Kidney (tissue), 22 donors: ENCODE results near the gene HARS1. TPM values are rescaled to one million over a fixed set of nuclear protein-coding genes. Genes with fewer than 3 reads are reported as not detected.

Experiments
- DNase-seq, 5 donors: peaks; one replicate each; pipeline ENCODE4 v3.0.0-alpha.2; 2013 to 2020
- FAIRE-seq: peaks from 2 replicates; lab custom pipeline; 2012; peaks lifted over from hg19 to GRCh38; lab: Jason Lieb, UNC
- H3K27ac ChIP-seq, 2 donors: one replicate each; pipeline ENCODE4 v1.7.0; 2013; ENCODE audit warnings: low read depth in 2 of 2, low read length in 2 of 2, inconsistent platforms in 1 of 2
- H3K27me3 ChIP-seq: one replicate; pipeline ENCODE4 v1.7.1; 2013; ENCODE audit warnings: low read length, inconsistent platforms; ENCODE audit not compliant: control insufficient read depth, insufficient read depth
- H3K36me3 ChIP-seq, 3 donors: one replicate each; pipeline versions ENCODE4 v1.7.0 to v1.7.1; 2013; ENCODE audit warnings: low read length in 3 of 3, control low read depth in 1 of 3, inconsistent platforms in 1 of 3; ENCODE audit not compliant: insufficient read depth in 3 of 3, control insufficient read depth in 2 of 3
- H3K4me1 ChIP-seq, 3 donors: one replicate each; pipeline versions ENCODE4 v1.7.0 to v1.7.1; 2013; ENCODE audit warnings: low read length in 3 of 3, inconsistent platforms in 1 of 3, low read depth in 1 of 3; ENCODE audit not compliant: control insufficient read depth in 2 of 3, insufficient read depth in 2 of 3
- H3K4me3 ChIP-seq, 3 donors: one replicate each; pipeline versions ENCODE4 v1.7.0 to v1.8.1; 2013; ENCODE audit warnings: low read length in 3 of 3, control low read depth in 1 of 3, inconsistent platforms in 1 of 3
- H3K9ac ChIP-seq, 3 donors: one replicate each; pipeline versions ENCODE4 v1.7.0 to v1.7.1; 2013; ENCODE audit warnings: low read length in 3 of 3, control low read depth in 1 of 3, inconsistent platforms in 1 of 3
- H3K9me3 ChIP-seq, 3 donors: one replicate each; pipeline versions ENCODE4 v1.7.0 to v1.7.1; 2013; ENCODE audit warnings: low read length in 3 of 3, control low read depth in 1 of 3, inconsistent platforms in 1 of 3; ENCODE audit not compliant: control insufficient read depth in 2 of 3, insufficient read depth in 1 of 3
- intact Hi-C: fragments of 100-400 bp; cut with DNase I; formaldehyde crosslinking; loops from one replicate; pipeline ENCODE4 v1.11.1; 2022
- long read RNA-seq, 10 donors: library from polyadenylated mRNA in 1 of 10; unstranded in 1 of 10; transcript quantifications; one replicate each; pipeline ENCODE4 v2.0.0 and lab custom pipeline, GENCODE V29; 2021 to 2026
- polyA plus RNA-seq: library from polyadenylated mRNA; stranded (reverse); fragments of 350-450 nt; fragmentation: Illumina TruSeq; extraction: RNeasy Lipid Tissue Mini Kit (QIAGEN cat#74804); gene quantifications from one replicate; pipeline ENCODE4 v1.2.3, GENCODE V29; 2014; ENCODE audit warnings: low read depth, low replicate concordance; ENCODE audit not compliant: insufficient read depth
- total RNA-seq: library from RNA; stranded (reverse); fragmentation: NEBNext Ultra II Directional; extraction: Animal tissue kit (Norgen Biotek cat#: 25700); gene quantifications from one replicate; pipeline ENCODE4 v1.2.1, GENCODE V29; 2021
- TF ChIP-seq, protein P1 (sequence below): IDR thresholded peaks from 3 replicates; pipeline ENCODE4 v1.5.1; 2012; ENCODE audit warnings: mild to moderate bottlenecking, moderate library complexity, borderline replicate concordance; ENCODE audit not compliant: insufficient read depth; ENCODE audit errors: extremely low read depth
- donor health status: control.
- donor health status: control.
- donor health status: control.
- donor health status: control.
- donor health status: control.
- donor health status: DM: yes; HTN: yes; CAD: no.
- donor health status: Normal renal cell carcinoma (clear cell type).

The HARS1 gene, protein sequence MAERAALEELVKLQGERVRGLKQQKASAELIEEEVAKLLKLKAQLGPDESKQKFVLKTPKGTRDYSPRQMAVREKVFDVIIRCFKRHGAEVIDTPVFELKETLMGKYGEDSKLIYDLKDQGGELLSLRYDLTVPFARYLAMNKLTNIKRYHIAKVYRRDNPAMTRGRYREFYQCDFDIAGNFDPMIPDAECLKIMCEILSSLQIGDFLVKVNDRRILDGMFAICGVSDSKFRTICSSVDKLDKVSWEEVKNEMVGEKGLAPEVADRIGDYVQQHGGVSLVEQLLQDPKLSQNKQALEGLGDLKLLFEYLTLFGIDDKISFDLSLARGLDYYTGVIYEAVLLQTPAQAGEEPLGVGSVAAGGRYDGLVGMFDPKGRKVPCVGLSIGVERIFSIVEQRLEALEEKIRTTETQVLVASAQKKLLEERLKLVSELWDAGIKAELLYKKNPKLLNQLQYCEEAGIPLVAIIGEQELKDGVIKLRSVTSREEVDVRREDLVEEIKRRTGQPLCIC
- total RNA-seq (52.2 TPM), polyA plus RNA-seq (48.6 TPM)
- long read RNA-seq, donor 1, transcript HARS-215 (13 exons, 1,945 nt), result major isoform, 6 of 110 reads
- long read RNA-seq, donor 1, partial matches to known transcripts, result 75 of 110 reads
- long read RNA-seq, donor 1, other reads (novel, unspliced or antisense), result 24 of 110 reads
- long read RNA-seq, donor 2, transcript HARS-215 (13 exons, 1,945 nt), result major isoform, 10 of 135 reads
- long read RNA-seq, donor 2, partial matches to known transcripts, result 96 of 135 reads
- long read RNA-seq, donor 2, other reads (novel, unspliced or antisense), result 24 of 135 reads
- long read RNA-seq, donor 3, transcript HARS-215 (13 exons, 1,945 nt), result major isoform, 16 of 144 reads
- long read RNA-seq, donor 3, partial matches to known transcripts, result 118 of 144 reads
- long read RNA-seq, donor 3, other reads (novel, unspliced or antisense), result 7 of 144 reads
- long read RNA-seq, donor 4, transcript HARS-215 (13 exons, 1,945 nt), result major isoform, 15 of 79 reads
- long read RNA-seq, donor 4, partial matches to known transcripts, result 59 of 79 reads
- long read RNA-seq, donor 4, other reads (novel, unspliced or antisense), result 0 of 79 reads
- long read RNA-seq, donor 5, partial matches to known transcripts, result 0 of 2 reads
- long read RNA-seq, donor 5, other reads (novel, unspliced or antisense), result 0 of 2 reads
- long read RNA-seq, donor 6, transcript HARS-215 (13 exons, 1,945 nt), result major isoform, 20 of 235 reads
- long read RNA-seq, donor 6, partial matches to known transcripts, result 153 of 235 reads
- long read RNA-seq, donor 6, other reads (novel, unspliced or antisense), result 55 of 235 reads
- long read RNA-seq, donor 7, transcript HARS-215 (13 exons, 1,945 nt), result major isoform, 52 of 71 reads
- long read RNA-seq, donor 7, partial matches to known transcripts, result 9 of 71 reads
- long read RNA-seq, donor 7, other reads (novel, unspliced or antisense), result 8 of 71 reads
- long read RNA-seq, donor 8, transcript HARS-215 (13 exons, 1,945 nt), result major isoform, 14 of 203 reads
- long read RNA-seq, donor 8, partial matches to known transcripts, result 155 of 203 reads
- long read RNA-seq, donor 8, other reads (novel, unspliced or antisense), result 29 of 203 reads
- long read RNA-seq, donor 9, partial matches to known transcripts, result 39 of 59 reads
- long read RNA-seq, donor 9, other reads (novel, unspliced or antisense), result 14 of 59 reads
- long read RNA-seq, donor 10, transcript HARS-215 (13 exons, 1,945 nt), result major isoform, 10 of 167 reads
- long read RNA-seq, donor 10, partial matches to known transcripts, result 107 of 167 reads
- long read RNA-seq, donor 10, other reads (novel, unspliced or antisense), result 47 of 167 reads

DNA sequence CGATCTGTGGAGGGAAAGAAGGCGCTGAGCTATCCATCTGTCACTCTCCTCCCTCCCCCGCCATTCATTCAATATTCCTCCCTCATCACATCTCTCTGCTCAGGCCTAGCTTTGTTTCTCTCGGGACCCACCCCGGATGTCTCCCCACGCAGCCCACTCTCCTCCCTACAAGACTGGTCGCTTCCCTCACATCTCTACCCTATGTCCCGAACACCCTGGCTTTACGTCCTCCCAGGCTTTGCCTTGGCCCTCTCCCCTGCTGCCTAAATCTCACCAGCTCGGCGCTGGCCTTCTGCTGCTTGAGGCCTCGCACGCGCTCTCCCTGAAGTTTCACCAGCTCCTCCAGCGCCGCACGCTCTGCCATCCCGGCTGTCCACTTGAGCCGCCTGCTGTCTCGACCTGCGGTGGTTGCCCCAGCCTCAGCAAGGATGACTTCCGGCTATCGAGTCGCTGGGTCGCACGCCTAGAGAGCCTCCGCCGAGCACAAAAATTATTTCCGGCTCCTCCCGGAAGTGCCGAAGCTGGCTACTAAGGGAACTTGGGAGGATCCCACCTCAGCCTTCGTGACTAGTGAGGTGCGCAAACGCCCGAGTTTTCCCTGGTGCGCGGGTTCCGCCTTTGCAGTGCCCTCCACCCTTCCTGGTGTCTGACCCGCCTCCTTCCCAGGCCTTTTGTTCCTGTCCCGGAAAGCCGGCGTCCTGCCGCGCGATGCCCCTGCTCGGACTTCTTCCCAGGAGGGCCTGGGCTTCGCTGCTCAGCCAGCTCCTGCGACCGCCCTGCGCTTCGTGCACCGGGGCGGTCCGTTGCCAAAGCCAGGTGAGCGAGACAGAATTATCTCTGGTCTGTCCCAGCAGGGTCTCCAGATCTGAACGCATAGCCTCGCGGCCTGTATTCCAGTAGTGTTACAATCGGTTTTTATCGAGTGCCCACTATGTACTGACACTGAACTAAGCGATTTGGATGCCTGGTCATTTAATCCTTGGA is at the start of gene HARS1, which contains the start of gene HARS2:
HARS1 (minus strand) TSS at position 430 of the 984 bp plus-strand sequence; CDS start at position 364, 66 bp downstream.
HARS2 (plus strand) TSS at position 515 of the 984 bp plus-strand sequence; CDS start at position 709, 194 bp downstream.
- no peaks in the 10 kb centered on the region for H3K9me3 ChIP-seq
- peak; percentile 15 for FAIRE-seq
- intact Hi-C loops, result no loop called here
- peak within 1 kb of the TSS; percentile 66 to 93 (median 91) for H3K9ac ChIP-seq
- H3K36me3 ChIP-seq, result peaks cover 7 to 23% (median 21%) of the 10 kb centered on the region in 3 donors
- H3K27ac ChIP-seq, result peak within 1 kb of the TSS; percentile 71
- TF ChIP-seq, protein P1, sequence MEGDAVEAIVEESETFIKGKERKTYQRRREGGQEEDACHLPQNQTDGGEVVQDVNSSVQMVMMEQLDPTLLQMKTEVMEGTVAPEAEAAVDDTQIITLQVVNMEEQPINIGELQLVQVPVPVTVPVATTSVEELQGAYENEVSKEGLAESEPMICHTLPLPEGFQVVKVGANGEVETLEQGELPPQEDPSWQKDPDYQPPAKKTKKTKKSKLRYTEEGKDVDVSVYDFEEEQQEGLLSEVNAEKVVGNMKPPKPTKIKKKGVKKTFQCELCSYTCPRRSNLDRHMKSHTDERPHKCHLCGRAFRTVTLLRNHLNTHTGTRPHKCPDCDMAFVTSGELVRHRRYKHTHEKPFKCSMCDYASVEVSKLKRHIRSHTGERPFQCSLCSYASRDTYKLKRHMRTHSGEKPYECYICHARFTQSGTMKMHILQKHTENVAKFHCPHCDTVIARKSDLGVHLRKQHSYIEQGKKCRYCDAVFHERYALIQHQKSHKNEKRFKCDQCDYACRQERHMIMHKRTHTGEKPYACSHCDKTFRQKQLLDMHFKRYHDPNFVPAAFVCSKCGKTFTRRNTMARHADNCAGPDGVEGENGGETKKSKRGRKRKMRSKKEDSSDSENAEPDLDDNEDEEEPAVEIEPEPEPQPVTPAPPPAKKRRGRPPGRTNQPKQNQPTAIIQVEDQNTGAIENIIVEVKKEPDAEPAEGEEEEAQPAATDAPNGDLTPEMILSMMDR, result no peak
- H3K4me3 ChIP-seq, result peak within 1 kb of the TSS; percentile 76 to 98 (median 88)
- DNase-seq, result peak; percentile 93 to 97 (median 96)
- no peaks in the 10 kb centered on the region for H3K27me3 ChIP-seq
- H3K4me1 ChIP-seq, result peaks cover 3 to 12% (median 10%) of the 10 kb centered on the region in 3 donors

GRCh38 chr5:140737486-140737885 is 46.3 kb upstream of the HARS1 start:
- Histone ChIP-seq H3K4me1 (no peaks in the 10 kb centered on the region), H3K27me3 (no peaks in the 10 kb centered on the region), H3K9ac (no peak overlapping the region), H3K27ac (no peak overlapping the region), H3K9me3 (no peaks in the 10 kb centered on the region), H3K4me3 (no peak overlapping the region), H3K36me3 (no peaks in the 10 kb centered on the region)
- intact Hi-C loops, result no loop called here
- no peak for FAIRE-seq
- no peak for DNase-seq
- TF ChIP-seq, protein P1, result no peak
